Measurements from ENCODE around the gene ADM.

DNA sequence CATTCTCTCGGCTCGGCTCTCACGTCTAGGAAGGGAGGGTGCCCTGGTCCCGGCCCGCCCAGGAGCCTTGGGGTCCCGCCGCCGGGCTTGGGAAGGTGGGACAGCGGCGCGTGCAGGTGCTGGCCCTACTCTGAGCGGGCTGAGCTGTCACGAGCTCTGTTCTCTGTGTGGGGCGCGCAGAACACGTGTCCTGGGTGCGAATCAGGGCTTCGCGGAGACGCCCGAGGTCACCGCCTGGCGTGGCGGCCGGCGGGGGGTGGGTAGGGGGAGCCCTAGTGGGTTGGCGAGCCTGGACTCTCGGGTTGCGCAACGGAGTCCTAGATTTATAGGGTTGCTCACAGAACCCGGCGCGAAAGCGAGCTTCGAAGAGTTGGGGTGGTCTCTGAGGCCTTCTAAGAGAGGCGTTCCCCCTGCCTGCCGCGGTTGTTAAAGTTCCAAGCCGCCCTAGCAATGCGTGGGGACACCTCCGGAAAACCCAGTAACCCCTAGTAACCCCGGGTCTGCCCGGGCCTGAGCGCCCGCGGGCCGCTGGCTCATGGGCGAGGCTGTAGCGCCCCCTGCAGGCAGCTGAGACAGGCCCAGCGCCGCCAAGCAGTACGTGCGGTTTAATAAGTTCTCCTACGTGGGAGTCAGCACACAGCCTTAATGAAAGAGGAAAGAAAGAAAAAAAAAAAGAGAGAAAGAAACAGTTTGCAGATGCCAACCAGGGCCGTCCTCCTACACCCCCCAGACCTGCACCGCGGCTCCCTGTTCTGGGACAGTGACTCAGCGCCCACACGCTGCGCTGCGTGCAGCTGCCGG lies 2.7 kb downstream of the ADM start:
- TF ChIP-seq, protein P1, sequence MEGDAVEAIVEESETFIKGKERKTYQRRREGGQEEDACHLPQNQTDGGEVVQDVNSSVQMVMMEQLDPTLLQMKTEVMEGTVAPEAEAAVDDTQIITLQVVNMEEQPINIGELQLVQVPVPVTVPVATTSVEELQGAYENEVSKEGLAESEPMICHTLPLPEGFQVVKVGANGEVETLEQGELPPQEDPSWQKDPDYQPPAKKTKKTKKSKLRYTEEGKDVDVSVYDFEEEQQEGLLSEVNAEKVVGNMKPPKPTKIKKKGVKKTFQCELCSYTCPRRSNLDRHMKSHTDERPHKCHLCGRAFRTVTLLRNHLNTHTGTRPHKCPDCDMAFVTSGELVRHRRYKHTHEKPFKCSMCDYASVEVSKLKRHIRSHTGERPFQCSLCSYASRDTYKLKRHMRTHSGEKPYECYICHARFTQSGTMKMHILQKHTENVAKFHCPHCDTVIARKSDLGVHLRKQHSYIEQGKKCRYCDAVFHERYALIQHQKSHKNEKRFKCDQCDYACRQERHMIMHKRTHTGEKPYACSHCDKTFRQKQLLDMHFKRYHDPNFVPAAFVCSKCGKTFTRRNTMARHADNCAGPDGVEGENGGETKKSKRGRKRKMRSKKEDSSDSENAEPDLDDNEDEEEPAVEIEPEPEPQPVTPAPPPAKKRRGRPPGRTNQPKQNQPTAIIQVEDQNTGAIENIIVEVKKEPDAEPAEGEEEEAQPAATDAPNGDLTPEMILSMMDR (IDR thresholded peaks at IDR 0.05), result peak; percentile 100
- TF ChIP-seq POLR2AphosphoS5 (IDR thresholded peaks at IDR 0.05; ENCODE audit: low read depth, low read length), result peak; percentile 97
- peak; percentile 78 for TF ChIP-seq TCF7L2 (IDR thresholded peaks at IDR 0.05; ENCODE audit: low read depth, low read length)
- TF ChIP-seq, protein P2, sequence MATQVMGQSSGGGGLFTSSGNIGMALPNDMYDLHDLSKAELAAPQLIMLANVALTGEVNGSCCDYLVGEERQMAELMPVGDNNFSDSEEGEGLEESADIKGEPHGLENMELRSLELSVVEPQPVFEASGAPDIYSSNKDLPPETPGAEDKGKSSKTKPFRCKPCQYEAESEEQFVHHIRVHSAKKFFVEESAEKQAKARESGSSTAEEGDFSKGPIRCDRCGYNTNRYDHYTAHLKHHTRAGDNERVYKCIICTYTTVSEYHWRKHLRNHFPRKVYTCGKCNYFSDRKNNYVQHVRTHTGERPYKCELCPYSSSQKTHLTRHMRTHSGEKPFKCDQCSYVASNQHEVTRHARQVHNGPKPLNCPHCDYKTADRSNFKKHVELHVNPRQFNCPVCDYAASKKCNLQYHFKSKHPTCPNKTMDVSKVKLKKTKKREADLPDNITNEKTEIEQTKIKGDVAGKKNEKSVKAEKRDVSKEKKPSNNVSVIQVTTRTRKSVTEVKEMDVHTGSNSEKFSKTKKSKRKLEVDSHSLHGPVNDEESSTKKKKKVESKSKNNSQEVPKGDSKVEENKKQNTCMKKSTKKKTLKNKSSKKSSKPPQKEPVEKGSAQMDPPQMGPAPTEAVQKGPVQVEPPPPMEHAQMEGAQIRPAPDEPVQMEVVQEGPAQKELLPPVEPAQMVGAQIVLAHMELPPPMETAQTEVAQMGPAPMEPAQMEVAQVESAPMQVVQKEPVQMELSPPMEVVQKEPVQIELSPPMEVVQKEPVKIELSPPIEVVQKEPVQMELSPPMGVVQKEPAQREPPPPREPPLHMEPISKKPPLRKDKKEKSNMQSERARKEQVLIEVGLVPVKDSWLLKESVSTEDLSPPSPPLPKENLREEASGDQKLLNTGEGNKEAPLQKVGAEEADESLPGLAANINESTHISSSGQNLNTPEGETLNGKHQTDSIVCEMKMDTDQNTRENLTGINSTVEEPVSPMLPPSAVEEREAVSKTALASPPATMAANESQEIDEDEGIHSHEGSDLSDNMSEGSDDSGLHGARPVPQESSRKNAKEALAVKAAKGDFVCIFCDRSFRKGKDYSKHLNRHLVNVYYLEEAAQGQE (IDR thresholded peaks at IDR 0.05; ENCODE audit: insufficient read depth in 1 of 2, low read depth in 2 of 2, low read length in 1 of 2), result no peak
- peak; percentile 99 for TF ChIP-seq SIN3A (IDR thresholded peaks at IDR 0.05; ENCODE audit: borderline replicate concordance, insufficient read depth, low read depth, low read length)

Data from Panc1 (cell line).